Right ventricle myocardium inferior (tissue), 1 donor: Measurements from ENCODE around the gene STAP2. TPM values are rescaled to one million over a fixed set of nuclear protein-coding genes. Genes with fewer than 3 reads are reported as not detected.
"Not testable (repeated sequence)": the region's sequence is repeated elsewhere in the genome, so short reads cannot be mapped to it uniquely, and the experiment has no call there.

ENCODE experiments used
- ATAC-seq: fragments of 200-7000 bp; cut with Tn5 transposase; one replicate; pipeline ENCODE4 v1.9.1; 2020; ENCODE audit warnings: mild to moderate bottlenecking, moderate library complexity
- DNase-seq: peaks from one replicate; pipeline ENCODE4 v3.0.0; 2021; ENCODE audit errors: missing footprints
- intact Hi-C: fragments of 100-400 bp; cut with DNase I; formaldehyde crosslinking; loops from one replicate; pipeline ENCODE4 v1.11.0; 2022
- total RNA-seq: library from RNA; stranded (reverse); fragmentation: NEBNext Ultra II Directional; extraction: Animal tissue kit (Norgen Biotek cat#: 25700); gene quantifications from one replicate; pipeline ENCODE4 v1.2.1, GENCODE V29; 2021
- donor health status: DM: no; HTN: yes; CAD: no; lungs with severe emphysema.

STAP2 gene
- total RNA-seq, 1 donor from 2014 or later: 4.3 TPM

- intact Hi-C loops: loop anchor here (1.0 kb wide), 2 partner anchors 14 to 58 kb away; partner anchors contain the start of gene SH3GL1
- peak; percentile 97 for ATAC-seq
- peak; percentile 98 for DNase-seq
These were observed 4.2 kb upstream of the STAP2 start for GRCh38 chr19:4342615-4343369.

DNA sequence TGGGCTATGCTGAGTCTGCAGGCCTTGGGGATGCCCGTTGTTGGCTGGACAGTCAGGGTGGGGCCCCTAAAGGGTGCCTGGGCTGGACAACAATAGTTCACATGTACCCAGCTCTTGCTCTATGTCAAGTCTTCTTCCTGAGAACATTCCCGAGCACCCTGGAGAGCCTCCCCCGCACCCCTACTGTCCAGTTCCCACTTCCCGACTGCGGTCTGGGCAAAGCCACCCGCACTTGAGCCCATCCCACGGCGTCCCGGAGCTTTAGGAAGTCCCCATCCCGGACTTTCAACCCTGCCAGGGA lies 3.6 kb upstream of the STAP2 start:
- intact Hi-C loops: no loop called here
- peak; percentile 4 for ATAC-seq
- no peak for DNase-seq

- intact Hi-C loops: no loop called here
- DNase-seq (no peak), ATAC-seq (no peak)
These were observed 654 bp downstream of the STAP2 start for GRCh38 chr19:4337906-4338440.

GRCh38 chr19:4334929-4335570 lies 3.6 kb downstream of the STAP2 start:
- intact Hi-C loops: no loop called here
- ATAC-seq (no peak), DNase-seq (no peak)

DNA sequence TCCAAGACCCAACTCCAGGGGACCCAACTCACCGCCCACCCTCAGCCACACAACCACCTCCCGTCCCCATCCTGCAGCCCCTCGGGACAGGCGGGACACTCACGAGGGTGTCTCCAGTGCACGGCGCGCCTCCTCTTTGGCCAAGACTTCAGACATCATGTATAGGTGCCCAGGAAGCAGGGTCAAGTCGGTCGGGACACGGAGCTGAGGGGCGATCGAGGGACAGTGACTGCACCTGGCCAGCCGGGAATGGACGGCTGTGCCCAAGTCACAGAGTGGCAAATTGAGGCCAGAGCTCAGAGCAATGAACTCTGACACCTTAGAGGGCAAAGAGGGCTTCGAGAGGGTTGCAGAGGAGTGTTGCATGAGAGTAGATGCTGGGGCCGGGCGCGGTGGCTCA lies 8.8 kb downstream of the STAP2 start:
- ATAC-seq: no peak
- intact Hi-C loops: no loop called here

GRCh38 chr19:4328991-4329681 lies 9.5 kb downstream of the STAP2 start:
- not testable (repeated sequence) for DNase-seq, ATAC-seq
- intact Hi-C loops: loop anchor here (1.0 kb wide), 2 partner anchors 14 to 73 kb away; partner anchors contain the start of genes CHAF1A and MPND

More for the DNA sequence above, 8.8 kb downstream of the STAP2 start:
- no peak for DNase-seq

GRCh38 chr19:4328243-4328990 lies 10.2 kb downstream of the STAP2 start:
- intact Hi-C loops: loop anchor here (1.0 kb wide), 2 partner anchors 15 to 74 kb away; partner anchors contain the start of genes CHAF1A and MPND
- peak; percentile 94 for ATAC-seq
- DNase-seq: peak; percentile 96

DNA sequence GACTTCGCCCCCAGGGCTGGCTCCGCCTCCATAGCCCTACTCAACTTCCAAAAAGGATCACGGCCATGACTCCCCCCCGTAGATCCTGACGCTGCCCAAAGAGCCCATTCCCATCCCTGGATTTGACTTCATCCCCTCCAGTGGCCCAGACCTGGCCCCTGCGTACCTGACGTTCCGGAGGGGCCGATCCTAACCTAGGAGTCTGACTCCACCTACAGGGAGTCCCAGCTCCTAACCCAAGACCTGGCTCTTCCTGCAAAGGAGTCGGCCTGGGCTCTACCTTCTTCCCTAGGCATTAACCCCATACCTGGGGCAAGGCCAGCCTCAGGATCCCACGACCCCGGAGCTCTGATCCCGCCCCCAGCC lies 10.8 kb downstream of the STAP2 start:
- DNase-seq (no peak), ATAC-seq (no peak)
- intact Hi-C loops: loop anchor here (1.0 kb wide), 2 partner anchors 15 to 74 kb away; partner anchors contain the start of genes CHAF1A and MPND

DNA sequence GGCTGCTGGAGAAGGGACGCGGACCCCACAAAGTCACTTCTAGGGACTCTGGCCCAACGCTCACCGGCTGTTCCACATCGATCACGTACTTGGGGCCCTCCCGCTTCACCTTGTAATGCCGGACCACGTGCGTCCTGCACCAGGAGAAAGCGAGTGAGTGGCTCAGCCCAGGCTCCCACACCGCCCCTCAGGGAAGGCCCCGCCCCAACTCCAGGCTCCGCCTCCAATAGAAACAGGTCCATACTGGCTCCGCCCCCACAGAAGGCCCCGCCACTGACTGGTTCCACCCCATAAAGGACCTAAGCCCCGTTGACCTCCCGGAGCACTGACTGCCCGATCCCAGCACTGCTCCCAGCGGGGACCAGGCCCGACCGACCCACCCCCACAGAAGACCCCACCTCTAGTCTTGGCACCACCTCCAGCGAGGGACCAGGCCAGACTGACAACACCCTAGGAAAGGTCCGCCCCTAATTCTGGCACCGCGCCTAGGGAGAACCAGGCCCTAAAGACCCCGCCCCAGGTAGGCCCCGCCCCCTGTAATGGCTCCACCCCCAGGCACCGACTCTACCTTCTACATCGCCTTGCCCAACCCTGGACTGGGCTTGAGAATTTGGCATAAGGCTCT lies 11.3 kb downstream of the STAP2 start:
- intact Hi-C loops: no loop called here
- ATAC-seq (peak; percentile 40), DNase-seq (peak; percentile 88)

DNA sequence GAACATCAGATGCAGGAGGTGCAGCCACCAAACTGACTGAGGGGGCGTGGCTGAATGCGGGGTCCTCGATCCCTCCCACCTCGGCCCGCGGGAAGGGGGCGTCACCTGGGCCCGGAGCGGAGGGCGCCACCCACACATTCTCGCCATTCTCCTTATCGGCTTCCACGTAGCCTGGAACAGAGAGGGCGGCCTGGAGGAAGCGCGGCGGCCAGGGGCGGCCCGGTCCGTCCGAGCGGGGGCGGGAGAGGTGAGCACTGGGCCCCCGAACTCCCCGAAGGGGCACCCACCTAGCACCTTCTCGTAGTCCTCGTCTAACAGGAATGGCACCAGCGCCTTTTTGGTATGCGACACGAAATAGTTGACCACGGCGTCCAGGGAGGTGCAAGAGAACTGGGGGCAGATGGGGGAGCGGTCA lies 11.8 kb downstream of the STAP2 start:
- ATAC-seq (no peak), DNase-seq (no peak)
- intact Hi-C loops: no loop called here

GRCh38 chr19:4326215-4326836 lies 12.3 kb downstream of the STAP2 start:
- no peak for ATAC-seq
- intact Hi-C loops: no loop called here
- DNase-seq: no peak

GRCh38 chr19:4324228-4324627 lies 14.4 kb downstream of the STAP2 start:
- ATAC-seq (no peak), DNase-seq (no peak)
- intact Hi-C loops: no loop called here

GRCh38 chr19:4323692-4324091 lies 14.9 kb downstream of the STAP2 start:
- DNase-seq (no peak), ATAC-seq (no peak)
- intact Hi-C loops: no loop called here

- intact Hi-C loops: no loop called here
- DNase-seq (no peak), ATAC-seq (no peak)
These were observed 15.5 kb downstream of the STAP2 start for GRCh38 chr19:4322942-4323665.

DNA sequence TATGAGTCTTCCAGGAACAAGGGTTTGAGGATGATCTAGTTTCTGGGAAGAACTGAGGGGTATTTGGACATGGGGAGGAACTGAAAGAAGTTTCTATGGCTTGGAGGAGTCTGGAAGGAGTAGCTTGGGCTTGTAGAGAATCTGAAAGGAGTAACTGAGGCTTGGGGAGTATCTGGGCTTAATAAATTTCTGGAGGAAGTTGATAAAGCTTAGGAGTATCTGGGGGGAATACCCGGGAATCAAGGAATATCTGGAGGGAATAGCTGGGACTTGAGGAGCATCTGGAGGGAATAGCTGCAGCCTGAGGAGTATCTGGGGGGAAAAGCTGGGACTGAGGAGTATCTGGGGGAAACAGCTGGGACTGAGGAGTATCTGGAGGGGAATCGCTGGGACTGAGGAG lies 18.2 kb downstream of the STAP2 start:
- ATAC-seq: no peak
- DNase-seq: no peak
- intact Hi-C loops: no loop called here

DNA sequence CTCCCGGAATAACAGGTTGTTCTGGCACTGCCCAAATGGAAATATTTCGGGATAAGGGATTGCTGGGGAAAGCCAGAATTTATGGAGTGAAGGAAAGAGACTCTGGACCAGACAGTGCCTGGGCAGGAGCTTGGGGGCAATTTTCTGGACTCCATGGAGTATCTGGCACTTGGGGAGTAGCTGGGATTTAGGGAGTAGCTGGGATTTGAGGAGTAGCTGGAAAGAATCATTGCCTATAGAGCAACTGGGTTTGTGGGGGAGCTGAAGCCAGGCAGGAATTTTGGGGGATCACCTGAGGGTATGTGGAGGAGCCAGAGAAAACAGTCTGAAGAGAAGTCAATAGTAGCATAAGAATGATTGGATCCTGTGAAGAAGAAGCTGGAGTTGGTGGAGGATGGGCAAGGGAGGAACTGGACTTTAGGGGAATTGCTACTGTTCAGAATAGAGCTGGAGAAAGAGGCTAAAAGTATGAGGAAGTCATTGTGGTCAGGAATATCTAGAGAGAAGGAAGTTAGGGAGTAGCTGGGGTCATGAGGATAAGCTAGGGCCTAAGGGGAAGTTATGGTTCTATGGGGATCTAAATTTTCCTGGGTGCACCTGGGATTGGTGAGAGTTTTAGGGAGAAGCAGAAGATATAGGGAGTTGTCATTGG lies 19.4 kb downstream of the STAP2 start:
- DNase-seq: no peak
- intact Hi-C loops: no loop called here
- no peak for ATAC-seq

DNA sequence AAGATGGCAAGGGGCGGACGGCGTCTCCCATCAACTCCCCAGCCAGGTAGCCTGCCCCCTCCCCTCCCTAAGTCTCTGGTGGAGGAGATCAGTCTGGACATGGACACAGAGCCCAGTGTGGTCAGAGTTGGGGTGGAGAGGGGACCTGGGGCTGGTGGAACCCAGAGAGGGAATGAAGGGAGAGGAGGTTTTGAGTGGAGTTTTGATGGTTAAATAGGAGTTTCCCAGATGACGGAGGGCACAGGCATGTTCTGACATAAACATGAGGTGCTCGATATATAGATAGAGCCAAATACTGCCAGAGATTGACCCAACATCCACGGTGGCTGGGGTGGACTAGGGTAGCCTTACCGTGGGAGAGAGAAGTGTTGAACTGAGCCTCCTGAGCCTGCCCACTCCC lies 20.2 kb downstream of the STAP2 start:
- intact Hi-C loops: no loop called here
- ATAC-seq (no peak), DNase-seq (no peak)
